H9 (cell line): Measurements from ENCODE around the gene FBXO31. TPM values are rescaled to one million over a fixed set of nuclear protein-coding genes. Genes with fewer than 3 reads are reported as not detected.

Experiments used
- DNase-seq: peaks from one replicate; pipeline ENCODE4 v3.0.0-alpha.2; 2017
- H2AFZ ChIP-seq: one replicate; pipeline ENCODE4 v1.6.1; 2013; ENCODE audit warnings: mild to moderate bottlenecking, low read length, control low read depth, moderate library complexity
- H2AK5ac ChIP-seq: 2 replicates; pipeline ENCODE4 v1.6.1; 2013; ENCODE audit warnings: low read length, control low read depth, mixed read lengths; ENCODE audit not compliant: insufficient read length
- H2BK120ac ChIP-seq: one replicate; pipeline ENCODE4 v1.6.1; 2013; ENCODE audit warnings: low read depth, mild to moderate bottlenecking, low read length, control low read depth, inconsistent platforms; ENCODE audit not compliant: poor library complexity, severe bottlenecking
- H2BK12ac ChIP-seq: 2 replicates; pipeline ENCODE4 v1.6.1; 2013; ENCODE audit warnings: low read length, control low read depth, mixed read lengths, low read depth; ENCODE audit not compliant: insufficient read length
- H2BK15ac ChIP-seq: 2 replicates; pipeline ENCODE4 v1.6.1; 2013; ENCODE audit warnings: low read depth, low read length, control low read depth
- H2BK20ac ChIP-seq: one replicate; pipeline ENCODE4 v1.6.1; 2013; ENCODE audit warnings: low read depth, mild to moderate bottlenecking, low read length, control low read depth, inconsistent platforms; ENCODE audit not compliant: poor library complexity, severe bottlenecking
- H2BK5ac ChIP-seq: 2 replicates; pipeline ENCODE4 v1.6.1; 2013; ENCODE audit warnings: low read length, control low read depth, mixed read lengths; ENCODE audit not compliant: insufficient read length
- H3K14ac ChIP-seq: 2 replicates; pipeline ENCODE4 v1.6.1; 2013; ENCODE audit warnings: low read length, control low read depth; ENCODE audit not compliant: insufficient read depth
- H3K18ac ChIP-seq: 2 replicates; pipeline ENCODE4 v1.6.1; 2013; ENCODE audit warnings: low read depth, mild to moderate bottlenecking, mixed read lengths, low read length, control low read depth; ENCODE audit not compliant: insufficient read length
- H3K23ac ChIP-seq: 2 replicates; pipeline ENCODE4 v1.6.1; 2013; ENCODE audit warnings: low read length, control low read depth, mixed read lengths, low read depth; ENCODE audit not compliant: insufficient read length
- H3K23me2 ChIP-seq: 2 replicates; pipeline ENCODE4 v1.6.1; 2013; ENCODE audit warnings: low read depth, mild to moderate bottlenecking, mixed read lengths, low read length, control low read depth; ENCODE audit not compliant: insufficient read length, poor library complexity, severe bottlenecking
- H3K27ac ChIP-seq: 2 replicates; pipeline ENCODE4 v1.5.1; 2013; ENCODE audit warnings: low read length, control low read depth, mixed read lengths, low read depth; ENCODE audit not compliant: insufficient read length
- H3K27me3 ChIP-seq: 2 replicates; pipeline ENCODE4 v1.6.1; 2013; ENCODE audit warnings: low read length, control low read depth, inconsistent platforms; ENCODE audit not compliant: insufficient read depth
- H3K4ac ChIP-seq: 2 replicates; pipeline ENCODE4 v1.6.1; 2013; ENCODE audit warnings: low read depth, mild to moderate bottlenecking, control low read depth, inconsistent platforms, low read length, moderate library complexity
- H3K4me1 ChIP-seq: 2 replicates; pipeline ENCODE4 v1.6.1; 2013; ENCODE audit warnings: low read length, control low read depth, inconsistent platforms; ENCODE audit not compliant: insufficient read depth
- H3K4me2 ChIP-seq: 2 replicates; pipeline ENCODE4 v1.6.1; 2013; ENCODE audit warnings: low read length, control low read depth, mixed read lengths; ENCODE audit not compliant: insufficient read length, insufficient read depth
- H3K56ac ChIP-seq: 2 replicates; pipeline ENCODE4 v1.6.1; 2013; ENCODE audit warnings: low read depth, mild to moderate bottlenecking, mixed read lengths, low read length, control low read depth; ENCODE audit not compliant: insufficient read length
- H3K79me1 ChIP-seq: 2 replicates; pipeline ENCODE4 v1.6.1; 2013; ENCODE audit warnings: low read depth, mild to moderate bottlenecking, moderate library complexity, low read length, control low read depth, inconsistent platforms; ENCODE audit not compliant: insufficient read depth, poor library complexity, severe bottlenecking
- H3K79me2 ChIP-seq: 2 replicates; pipeline ENCODE4 v1.6.1; 2013; ENCODE audit warnings: low read length, control low read depth, inconsistent platforms; ENCODE audit not compliant: insufficient read depth
- H3K9ac ChIP-seq: 2 replicates; pipeline ENCODE4 v1.6.1; 2013; ENCODE audit warnings: low read length, control low read depth, mixed read lengths; ENCODE audit not compliant: insufficient read length; ENCODE audit errors: extremely low read depth
- H3K9me3 ChIP-seq: one replicate; pipeline ENCODE4 v1.6.1; 2013; ENCODE audit warnings: low read depth, low read length, inconsistent platforms; ENCODE audit not compliant: control insufficient read depth
- H3T11ph ChIP-seq: one replicate; pipeline ENCODE4 v1.6.1; 2013; ENCODE audit warnings: mild to moderate bottlenecking, low read length, control low read depth, inconsistent platforms
- H4K20me1 ChIP-seq: one replicate; pipeline ENCODE4 v1.6.1; 2013; ENCODE audit not compliant: control insufficient read depth, insufficient read length, insufficient read depth
- H4K5ac ChIP-seq: 2 replicates; pipeline ENCODE4 v1.6.1; 2013; ENCODE audit warnings: low read depth, mild to moderate bottlenecking, mixed read lengths, low read length, control low read depth; ENCODE audit not compliant: insufficient read length
- H4K8ac ChIP-seq: replicated peaks from 2 replicates; pipeline ENCODE4 v1.6.1; 2013; ENCODE audit warnings: low read length, control low read depth, mixed read lengths, low read depth; ENCODE audit not compliant: insufficient read length
- H4K91ac ChIP-seq: 2 replicates; pipeline ENCODE4 v1.6.1; 2013; ENCODE audit warnings: low read depth, mild to moderate bottlenecking, moderate library complexity, mixed read lengths, low read length, control low read depth; ENCODE audit not compliant: insufficient read length
- H3K27ac Mint-ChIP-seq, 3 experiments: 2 replicates in 2 of 3; 3 replicates in 1 of 3; pipeline ENCODE4 v1.8.0; 2020 to 2021; ENCODE audit warnings: mixed read lengths in 3 of 3, mild to moderate bottlenecking in 1 of 3, moderate library complexity in 1 of 3
- H3K27me3 Mint-ChIP-seq: 2 replicates; pipeline ENCODE4 v1.8.0; 2021; ENCODE audit warnings: low read depth, mild to moderate bottlenecking, moderate library complexity, mixed read lengths
- H3K36me3 Mint-ChIP-seq, 3 experiments: 2 replicates in 2 of 3; 3 replicates in 1 of 3; pipeline ENCODE4 v1.8.0; 2020 to 2021; ENCODE audit warnings: low read depth in 3 of 3, mixed read lengths in 3 of 3; ENCODE audit not compliant: insufficient read depth in 1 of 3
- H3K4me1 Mint-ChIP-seq, 2 experiments: 2 replicates each; pipeline ENCODE4 v1.8.0; 2020; ENCODE audit warnings: mixed read lengths in 2 of 2
- H3K4me3 Mint-ChIP-seq, 2 experiments: 2 replicates in 1 of 2; 3 replicates in 1 of 2; pipeline ENCODE4 v1.8.0; 2020 to 2021; ENCODE audit warnings: mild to moderate bottlenecking in 2 of 2, mixed read lengths in 2 of 2, moderate library complexity in 1 of 2
- H3K9me3 Mint-ChIP-seq, 2 experiments: 2 replicates in 1 of 2; 3 replicates in 1 of 2; pipeline ENCODE4 v1.8.0; 2020; ENCODE audit warnings: mild to moderate bottlenecking in 2 of 2, mixed read lengths in 2 of 2, moderate library complexity in 1 of 2
- CTCF ChIP-seq: fragments of 200-600 bp; sonication (generic); conservative IDR thresholded peaks from 3 replicates; pipeline ENCODE4 v1.8.0; 2021; ENCODE audit warnings: antibody characterized with exemption, mild to moderate bottlenecking
- WGBS: extraction: QIAGEN DNeasy Blood & Tissue Kit; methylation state at CpG from one replicate; pipeline ENCODE4 v1.1.7; 2013; ENCODE audit warnings: missing lambda C conversion rate, low lambda C conversion rate, mixed read lengths; ENCODE audit not compliant: insufficient read length; ENCODE audit errors: extremely low coverage; 5-methylcytosine and 5-hydroxymethylcytosine counted together
- total RNA-seq: library from RNA; stranded (reverse); gene quantifications from 2 replicates; pipeline ENCODE4 v1.2.1, GENCODE V29; 2021

Gene FBXO31
- total RNA-seq, 1 experiment from 2014 or later: 24.2 TPM

GRCh38 chr16:87426423-87427215, 43.0 kb upstream of the FBXO31 start:
- no peaks in the 10 kb centered on the region for H3K27me3 Mint-ChIP-seq
- no peak overlapping the region for H2AFZ ChIP-seq
- H3K56ac ChIP-seq: no peak overlapping the region
- H2BK20ac ChIP-seq: no peak overlapping the region
- DNase-seq: no peak
- H3K23ac ChIP-seq: no peak overlapping the region
- H3K27ac Mint-ChIP-seq: peak overlapping the region in 2 of 3 experiments; percentile 34 to 85; a peak in 4 of 7 replicates
- no peak overlapping the region for H3K14ac ChIP-seq
- H2AK5ac ChIP-seq: no peak overlapping the region
- H4K5ac ChIP-seq: no peak overlapping the region
- H2BK5ac ChIP-seq: no peak overlapping the region
- no peaks in the 10 kb centered on the region for H3K23me2 ChIP-seq
- H3K79me2 ChIP-seq: no peaks in the 10 kb centered on the region
- no peak for TF ChIP-seq CTCF
- H3K27me3 ChIP-seq: no peaks in the 10 kb centered on the region
- no peak overlapping the region for H2BK15ac ChIP-seq
- no peaks in the 10 kb centered on the region; a peak in 1 of 5 replicates for H3K9me3 Mint-ChIP-seq
- H3T11ph ChIP-seq: no peak overlapping the region
- peaks cover 27 to 42% (median 36%) of the 10 kb centered on the region in 3 experiments for H3K36me3 Mint-ChIP-seq
- H3K4me2 ChIP-seq: no peak overlapping the region
- no peak overlapping the region for H3K4ac ChIP-seq
- no peaks in the 10 kb centered on the region for H3K79me1 ChIP-seq
- H3K4me1 ChIP-seq: peaks cover 7% of the 10 kb centered on the region; the same call in 1 of the 2 replicates
- H4K91ac ChIP-seq: no peak overlapping the region
- H3K4me3 Mint-ChIP-seq: peak overlapping the region in 1 of 2 experiments; percentile 2; a peak in 1 of 5 replicates
- no peak overlapping the region for H3K27ac ChIP-seq
- no peak overlapping the region for H2BK12ac ChIP-seq
- H3K9ac ChIP-seq: no peak overlapping the region
- no peaks in the 10 kb centered on the region for H4K20me1 ChIP-seq
- H3K9me3 ChIP-seq: no peaks in the 10 kb centered on the region
- no CpG with 5 or more reads among the region's 18 CpGs for WGBS
- no peak overlapping the region for H3K18ac ChIP-seq
- H2BK120ac ChIP-seq: no peak overlapping the region
- H3K4me1 Mint-ChIP-seq: peaks cover 44 to 55% of the 10 kb centered on the region in 2 experiments
- H4K8ac ChIP-seq: no peak overlapping the region
